Superior temporal gyrus (tissue), 1 donor: Measurements from ENCODE around the gene HIF1AN.
A peak's percentile ranks its signal among the peaks of the same experiment; 100 is the strongest.

Source experiments
- DNase-seq: peaks from one replicate; pipeline ENCODE4 v3.0.0-alpha.2; 2016; ENCODE audit errors: extremely low spot score

HIF1AN gene

GRCh38 chr10:100535715-100536353, at the start of gene HIF1AN:
Gene HIF1AN, plus strand, starts transcription at chr10:100535943. Its CDS starts 16 bp downstream, at chr10:100535959.
- DNase-seq = peak; percentile 98

- no peak for DNase-seq
Observed at GRCh38 chr10:100487529-100487928, 48.2 kb upstream of the HIF1AN start.

- no peak for DNase-seq
Observed at GRCh38 chr10:100489396-100489795, 46.3 kb upstream of the HIF1AN start.

- no peak for DNase-seq
Observed at GRCh38 chr10:100490531-100490930, 45.2 kb upstream of the HIF1AN start.

GRCh38 chr10:100496567-100496966, 39.2 kb upstream of the HIF1AN start:
- DNase-seq = no peak

GRCh38 chr10:100498059-100498458, 37.7 kb upstream of the HIF1AN start:
- no peak for DNase-seq

- no peak for DNase-seq
Observed at GRCh38 chr10:100501423-100501822, 34.3 kb upstream of the HIF1AN start.

GRCh38 chr10:100502926-100503494, 32.7 kb upstream of the HIF1AN start:
- DNase-seq = no peak

- DNase-seq = no peak
Observed at GRCh38 chr10:100504096-100504495, 31.6 kb upstream of the HIF1AN start.

GRCh38 chr10:100505164-100505563, 30.6 kb upstream of the HIF1AN start:
- DNase-seq = no peak

- DNase-seq = no peak
Observed at GRCh38 chr10:100506596-100507356, 29.0 kb upstream of the HIF1AN start.

- no peak for DNase-seq
Observed at GRCh38 chr10:100507357-100507732, 28.4 kb upstream of the HIF1AN start.

GRCh38 chr10:100508266-100508665, 27.5 kb upstream of the HIF1AN start:
- no peak for DNase-seq

GRCh38 chr10:100508691-100509150, 27.0 kb upstream of the HIF1AN start:
- DNase-seq = peak; percentile 20

GRCh38 chr10:100509241-100509840, 26.4 kb upstream of the HIF1AN start:
- no peak for DNase-seq

GRCh38 chr10:100510533-100511308, 25.0 kb upstream of the HIF1AN start:
- DNase-seq = no peak

- no peak for DNase-seq
Observed at GRCh38 chr10:100515612-100516011, 20.1 kb upstream of the HIF1AN start.

GRCh38 chr10:100516847-100517246, 18.9 kb upstream of the HIF1AN start:
- no peak for DNase-seq

GRCh38 chr10:100518761-100519241, 16.9 kb upstream of the HIF1AN start:
- DNase-seq = peak; percentile 95

GRCh38 chr10:100519311-100520051, 16.3 kb upstream of the HIF1AN start, which contains the start of gene SEC31B:
Gene SEC31B, minus strand, starts transcription at chr10:100519861. Its CDS starts 2,909 bp downstream, at chr10:100516952.
- DNase-seq = peak; percentile 53

- DNase-seq = no peak
Observed at GRCh38 chr10:100520811-100521210, 14.9 kb upstream of the HIF1AN start.
